Coronary artery (tissue), 2 donors: ENCODE results near the gene SLC45A2.

ENCODE experiments used
- DNase-seq: peaks from one replicate; pipeline ENCODE4 v3.0.0-alpha.2; 2017; ENCODE audit warnings: low spot score
- H3K27ac ChIP-seq, 2 donors: fragments of 200-600 bp; sonication (generic); one replicate each; pipeline ENCODE4 v1.5.1; 2016 to 2019
- H3K4me3 ChIP-seq: fragments of 200-600 bp; sonication (generic); 2 replicates; pipeline ENCODE4 v1.5.1; 2016; ENCODE audit warnings: mild to moderate bottlenecking, moderate library complexity
- CTCF ChIP-seq: fragments of 200-600 bp; sonication (generic); IDR thresholded peaks from one replicate; pipeline ENCODE4 v1.5.1; 2019; ENCODE audit warnings: antibody characterized with exemption

The SLC45A2 gene

DNA sequence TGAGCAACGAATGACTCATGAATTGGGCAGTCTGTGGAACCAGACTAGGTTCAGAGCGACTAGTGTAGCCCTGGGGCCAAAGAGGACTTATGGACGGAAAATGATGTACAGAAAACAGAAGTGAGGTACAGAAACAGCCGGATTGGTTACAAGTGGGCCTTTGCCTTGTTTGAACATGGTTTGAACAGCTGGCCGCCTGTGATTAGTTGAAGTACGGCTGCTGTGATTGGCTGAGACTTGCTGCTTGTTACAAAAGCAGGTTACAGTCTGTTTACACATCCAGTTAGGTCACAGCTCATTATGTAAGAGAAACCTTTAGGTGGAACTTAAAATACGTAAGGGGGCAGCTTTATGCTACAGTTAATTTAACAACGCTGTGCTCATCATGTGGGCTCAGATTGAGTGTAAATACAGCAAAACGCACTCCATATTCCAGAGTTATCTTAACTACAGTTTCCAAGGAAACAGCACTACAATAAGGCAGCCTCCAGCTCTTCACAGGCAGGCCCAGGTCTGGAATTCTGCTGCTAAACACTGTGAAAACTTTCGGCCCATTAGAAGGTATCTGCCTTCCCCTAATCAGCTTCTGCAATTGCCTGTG, 16.8 kb upstream of the SLC45A2 start:
- TF ChIP-seq CTCF: no peak
- Histone ChIP-seq H3K27ac (no peak overlapping the region), H3K4me3 (no peak overlapping the region)
- DNase-seq: no peak

GRCh38 chr5:33999978-34000377, 15.5 kb upstream of the SLC45A2 start:
- Histone ChIP-seq H3K27ac (no peak overlapping the region), H3K4me3 (no peak overlapping the region)
- TF ChIP-seq CTCF: no peak
- DNase-seq: no peak

DNA sequence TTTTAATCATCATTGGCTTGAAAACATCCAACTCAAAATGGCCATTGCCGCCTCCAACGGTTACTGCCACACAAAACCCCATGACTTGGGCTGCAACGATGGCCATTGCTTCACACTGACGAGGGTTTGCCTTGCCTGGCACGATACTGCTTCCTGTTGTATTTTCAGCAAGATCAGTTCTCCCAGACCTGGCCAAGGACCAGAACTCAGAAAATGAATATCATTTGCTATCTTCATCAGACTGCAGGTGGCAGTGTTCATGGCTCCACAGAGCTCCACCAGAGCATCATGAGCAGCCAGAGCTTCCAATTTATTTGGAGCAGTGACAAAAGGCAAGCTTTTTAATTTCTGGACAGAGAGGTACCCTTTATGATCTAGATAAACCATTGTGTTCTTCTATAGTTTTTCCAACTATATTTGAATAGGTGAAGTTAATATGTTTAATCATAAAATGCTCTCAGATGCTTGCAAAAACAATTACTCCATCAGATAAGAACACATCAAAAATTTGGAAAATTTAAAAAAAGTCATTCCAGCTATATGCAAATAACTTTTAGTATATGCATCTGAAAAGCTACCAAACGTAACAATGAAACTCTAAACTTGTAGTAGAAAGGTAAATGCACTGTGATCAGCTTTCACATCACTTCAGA, 13.0 kb upstream of the SLC45A2 start:
- no peak for TF ChIP-seq CTCF

DNA sequence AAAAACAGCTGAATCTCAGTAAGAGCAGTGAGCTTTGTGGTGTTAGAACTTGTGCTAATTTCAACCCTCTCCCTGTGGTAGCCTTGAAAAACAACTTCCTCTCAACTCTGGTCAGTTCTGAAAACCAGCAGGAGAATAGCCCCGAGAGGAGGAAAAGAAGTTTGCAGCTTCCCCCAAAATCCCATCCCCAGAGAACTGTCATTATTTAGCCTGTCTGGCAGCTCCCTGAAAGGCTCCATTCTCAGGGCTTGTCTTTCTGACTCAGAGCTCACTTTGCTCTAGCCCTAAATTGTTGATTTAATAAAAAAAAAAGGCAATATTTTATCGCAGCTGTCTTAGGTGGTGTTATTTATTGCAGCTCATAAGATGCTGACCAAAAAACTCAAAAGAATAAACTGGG, 11.4 kb upstream of the SLC45A2 start:
- no peak for TF ChIP-seq CTCF
- Histone ChIP-seq H3K4me3 (no peak overlapping the region), H3K27ac (no peak overlapping the region)
- DNase-seq: no peak

More for the DNA sequence above, 13.0 kb upstream of the SLC45A2 start:
- Histone ChIP-seq H3K4me3 (no peak overlapping the region), H3K27ac (peak overlapping the region in 1 of 2 donors; percentile 20)
- DNase-seq: peak; percentile 79

DNA sequence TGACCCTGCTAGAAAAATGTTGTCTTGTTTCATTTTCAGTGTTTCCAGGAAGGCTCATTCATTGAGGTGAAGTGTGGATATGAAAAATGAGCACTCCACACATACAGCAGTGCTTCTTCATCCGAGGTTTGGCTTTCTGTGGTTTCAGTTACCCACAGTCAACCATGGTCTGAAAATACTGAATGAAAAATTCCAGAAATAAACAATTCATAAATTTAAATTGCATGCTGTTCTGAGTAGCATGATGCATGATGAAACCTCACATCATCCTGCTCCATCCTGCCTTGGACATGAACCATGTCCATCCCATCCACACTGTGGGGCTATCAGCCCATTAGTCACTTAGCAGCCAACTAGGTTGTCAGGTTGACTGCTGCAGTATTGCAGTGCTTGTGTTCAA, 10.4 kb upstream of the SLC45A2 start:
- no peak for TF ChIP-seq CTCF
- DNase-seq: no peak
- Histone ChIP-seq H3K27ac (no peak overlapping the region), H3K4me3 (no peak overlapping the region)

DNA sequence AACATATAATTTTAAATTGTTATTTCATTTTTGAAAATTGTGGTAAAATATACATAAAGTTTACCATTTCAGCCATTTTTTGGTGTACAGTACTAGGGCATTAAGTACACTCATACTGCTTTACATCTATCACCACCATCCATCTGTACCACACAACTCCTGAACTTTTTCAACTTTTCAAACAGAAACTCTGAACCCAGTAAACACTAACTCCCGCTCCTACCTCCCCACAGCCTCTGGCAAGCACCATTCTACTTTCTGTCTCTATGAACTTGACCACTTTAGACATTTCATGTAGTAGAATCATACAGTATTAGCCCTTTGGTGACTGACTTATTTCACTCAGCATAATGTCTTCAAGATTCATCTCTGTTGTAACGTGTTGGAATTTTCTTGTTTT, 8.4 kb upstream of the SLC45A2 start:
- no peak for TF ChIP-seq CTCF
- no peak for DNase-seq
- no peak overlapping the region for H3K4me3 ChIP-seq
- no peak overlapping the region for H3K27ac ChIP-seq

GRCh38 chr5:33985447-33985846, 954 bp upstream of the SLC45A2 start:
- H3K27ac ChIP-seq: no peak overlapping the region
- DNase-seq: no peak
- no peak for TF ChIP-seq CTCF
- H3K4me3 ChIP-seq: no peak overlapping the region
